Astrocyte of the spinal cord (primary cell): ENCODE measurements around the gene RERG.
"Not testable (repeated sequence)": the region's sequence is repeated elsewhere in the genome, so short reads cannot be mapped to it uniquely, and the experiment has no call there.

Experiments used
- DNase-seq: peaks from one replicate; pipeline ENCODE4 v3.0.0; 2011; ENCODE audit warnings: low read depth, low spot score
- H3K4me3 ChIP-seq: 2 replicates; pipeline ENCODE4 v1.5.1; 2011; ENCODE audit warnings: low read depth, mild to moderate bottlenecking, low read length, moderate library complexity
- CTCF ChIP-seq: IDR thresholded peaks from 2 replicates; pipeline ENCODE4 v1.5.1; 2012; ENCODE audit warnings: low read depth, mild to moderate bottlenecking, low read length, inconsistent platforms
- in situ Hi-C: cut with HindIII; loops from 2 replicates; pipeline ENCODE4 v1.10.0; 2017; ENCODE audit warnings: low sequenced_read_pairs

The RERG gene

DNA sequence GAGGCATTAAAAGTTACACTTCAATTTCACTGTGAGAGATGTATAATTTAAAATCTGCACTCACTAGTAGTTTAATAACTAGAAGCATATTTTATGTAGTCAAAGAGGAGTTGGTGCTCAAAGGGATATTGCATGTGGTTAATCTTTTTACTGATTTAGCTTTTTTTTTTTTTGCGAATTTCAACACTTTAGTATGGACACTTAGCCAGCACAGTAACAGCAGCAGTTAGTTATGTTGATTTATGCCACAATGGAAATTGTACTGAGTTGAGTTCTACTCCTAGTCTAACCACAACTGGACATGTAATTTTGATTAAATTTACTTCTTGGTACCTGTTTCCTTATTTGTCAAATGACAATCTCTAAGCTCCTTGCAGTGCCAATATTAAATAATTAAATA is 104.2 kb downstream of the RERG start:
- no peak overlapping the region for H3K4me3 ChIP-seq
- DNase-seq = no peak
- in situ Hi-C loops = no loop called here
- TF ChIP-seq CTCF = no peak

- TF ChIP-seq CTCF = no peak
- peak; percentile 14 for DNase-seq
- in situ Hi-C loops = no loop called here
- H3K4me3 ChIP-seq = no peak overlapping the region
Measured at GRCh38 chr12:15116086-15116485, 105.1 kb downstream of the RERG start.

- no peak for DNase-seq
- no peak for TF ChIP-seq CTCF
- in situ Hi-C loops = no loop called here
- no peak overlapping the region for H3K4me3 ChIP-seq
Measured at GRCh38 chr12:15115434-15115833, 105.8 kb downstream of the RERG start.

- no peak overlapping the region for H3K4me3 ChIP-seq
- in situ Hi-C loops = no loop called here
- no peak for TF ChIP-seq CTCF
- no peak for DNase-seq
Measured at GRCh38 chr12:15114501-15114900, 106.7 kb downstream of the RERG start.

GRCh38 chr12:15092826-15093225 is 128.4 kb downstream of the RERG start:
- DNase-seq = no peak
- in situ Hi-C loops = no loop called here
- H3K4me3 ChIP-seq = no peak overlapping the region
- TF ChIP-seq CTCF = no peak

- DNase-seq = no peak
- TF ChIP-seq CTCF = no peak
- no peak overlapping the region for H3K4me3 ChIP-seq
- in situ Hi-C loops = no loop called here
Measured at GRCh38 chr12:15090441-15090840, 130.8 kb downstream of the RERG start.

GRCh38 chr12:15088105-15088504 is 133.1 kb downstream of the RERG start:
- H3K4me3 ChIP-seq = no peak overlapping the region
- no peak for DNase-seq
- no peak for TF ChIP-seq CTCF
- in situ Hi-C loops = no loop called here

GRCh38 chr12:15077751-15078150 is 143.5 kb downstream of the RERG start:
- H3K4me3 ChIP-seq, in situ Hi-C loops, DNase-seq: not testable (repeated sequence)
